DOHH2 (cell line): ENCODE measurements around the gene MYH13.

Experiments
- H3F3A ChIP-seq: fragments of 200-600 bp; sonication (generic), shearing (Covaris generic); 2 replicates; pipeline ENCODE4 v1.6.0; 2016; ENCODE audit warnings: antibody characterized with exemption, mild to moderate bottlenecking; ENCODE audit not compliant: control insufficient read depth, insufficient read depth
- H3K27ac ChIP-seq: fragments of 200-600 bp; sonication (generic); 2 replicates; pipeline ENCODE4 v1.5.1; 2014; ENCODE audit warnings: low read depth, mild to moderate bottlenecking, low read length, moderate library complexity
- H3K27me3 ChIP-seq: fragments of 200-600 bp; sonication (generic); 2 replicates; pipeline ENCODE4 v1.6.1; 2014; ENCODE audit warnings: mild to moderate bottlenecking, low read length, mixed read lengths; ENCODE audit not compliant: control insufficient read depth
- H3K36me3 ChIP-seq: fragments of 200-600 bp; sonication (generic); 2 replicates; pipeline ENCODE4 v1.6.1; 2014; ENCODE audit warnings: mild to moderate bottlenecking, low read length, moderate library complexity, mixed read lengths; ENCODE audit not compliant: control insufficient read depth
- H3K4me1 ChIP-seq: fragments of 200-600 bp; sonication (generic); 2 replicates; pipeline ENCODE4 v1.6.1; 2014; ENCODE audit warnings: mild to moderate bottlenecking, low read length, mixed read lengths; ENCODE audit not compliant: control insufficient read depth
- H3K4me2 ChIP-seq: fragments of 200-600 bp; sonication (generic); 2 replicates; pipeline ENCODE4 v1.6.0; 2014; ENCODE audit warnings: mild to moderate bottlenecking, low read length, moderate library complexity
- H3K4me3 ChIP-seq: fragments of 200-600 bp; sonication (generic); 2 replicates; pipeline ENCODE4 v1.5.1; 2014; ENCODE audit warnings: mild to moderate bottlenecking, low read length, mixed read lengths
- H3K79me2 ChIP-seq: fragments of 200-600 bp; sonication (generic); 2 replicates; pipeline ENCODE4 v1.6.1; 2014; ENCODE audit warnings: mild to moderate bottlenecking, low read length, mixed read lengths; ENCODE audit not compliant: control insufficient read depth
- H3K9me2 ChIP-seq: fragments of 200-600 bp; sonication (generic); replicated peaks from 2 replicates; pipeline ENCODE4 v1.6.1; 2014; ENCODE audit warnings: mild to moderate bottlenecking, low read length, mixed read lengths; ENCODE audit not compliant: control insufficient read depth
- H3K9me3 ChIP-seq: fragments of 200-600 bp; sonication (generic); 2 replicates; pipeline ENCODE4 v1.6.1; 2014; ENCODE audit warnings: antibody characterized with exemption, low read length, mixed read lengths; ENCODE audit not compliant: control insufficient read depth, insufficient read depth
- H4K20me1 ChIP-seq: fragments of 200-600 bp; sonication (generic); 2 replicates; pipeline ENCODE4 v1.6.0; 2014; ENCODE audit warnings: low read depth, mild to moderate bottlenecking, antibody characterized with exemption, low read length, moderate library complexity; ENCODE audit not compliant: control insufficient read depth, insufficient read depth
- CTCF ChIP-seq: fragments of 200-600 bp; sonication (generic); IDR thresholded peaks from one replicate; pipeline ENCODE4 v1.5.1; 2014; ENCODE audit warnings: antibody characterized with exemption, mild to moderate bottlenecking, low read depth, low read length; ENCODE audit not compliant: poor library complexity, severe bottlenecking
- EZH2phosphoT487 ChIP-seq: fragments of 200-600 bp; sonication (generic); IDR thresholded peaks from 2 replicates; pipeline ENCODE4 v1.6.1; 2017; ENCODE audit warnings: borderline replicate concordance, mild to moderate bottlenecking, antibody characterized with exemption, low read length, moderate library complexity, mixed read lengths

Gene MYH13

GRCh38 chr17:10280068-10280467, 92.7 kb downstream of the MYH13 start:
- H3K27me3 ChIP-seq = no peaks in the 10 kb centered on the region
- H3K27ac ChIP-seq = no peak overlapping the region
- H3F3A ChIP-seq = no peaks in the 10 kb centered on the region
- no peaks in the 10 kb centered on the region for H4K20me1 ChIP-seq
- no peaks in the 10 kb centered on the region for H3K4me1 ChIP-seq
- no peaks in the 10 kb centered on the region for H3K79me2 ChIP-seq
- TF ChIP-seq CTCF = no peak
- no peak for TF ChIP-seq EZH2phosphoT487
- H3K9me3 ChIP-seq = no peaks in the 10 kb centered on the region
- H3K9me2 ChIP-seq = no peaks in the 10 kb centered on the region
- H3K36me3 ChIP-seq = no peaks in the 10 kb centered on the region
- H3K4me2 ChIP-seq = no peak overlapping the region
- no peak overlapping the region for H3K4me3 ChIP-seq

- no peak overlapping the region for H3K4me3 ChIP-seq
- H3K9me2 ChIP-seq = no peaks in the 10 kb centered on the region
- TF ChIP-seq EZH2phosphoT487 = no peak
- no peak for TF ChIP-seq CTCF
- no peaks in the 10 kb centered on the region for H3K36me3 ChIP-seq
- H3K4me1 ChIP-seq = no peaks in the 10 kb centered on the region
- H3K9me3 ChIP-seq = no peaks in the 10 kb centered on the region
- H3K27ac ChIP-seq = no peak overlapping the region
- no peaks in the 10 kb centered on the region for H3K27me3 ChIP-seq
- H3K4me2 ChIP-seq = no peak overlapping the region
- H3K79me2 ChIP-seq = no peaks in the 10 kb centered on the region
- no peaks in the 10 kb centered on the region for H3F3A ChIP-seq
- H4K20me1 ChIP-seq = no peaks in the 10 kb centered on the region
These were observed 94.6 kb downstream of the MYH13 start for GRCh38 chr17:10278218-10278617.

DNA sequence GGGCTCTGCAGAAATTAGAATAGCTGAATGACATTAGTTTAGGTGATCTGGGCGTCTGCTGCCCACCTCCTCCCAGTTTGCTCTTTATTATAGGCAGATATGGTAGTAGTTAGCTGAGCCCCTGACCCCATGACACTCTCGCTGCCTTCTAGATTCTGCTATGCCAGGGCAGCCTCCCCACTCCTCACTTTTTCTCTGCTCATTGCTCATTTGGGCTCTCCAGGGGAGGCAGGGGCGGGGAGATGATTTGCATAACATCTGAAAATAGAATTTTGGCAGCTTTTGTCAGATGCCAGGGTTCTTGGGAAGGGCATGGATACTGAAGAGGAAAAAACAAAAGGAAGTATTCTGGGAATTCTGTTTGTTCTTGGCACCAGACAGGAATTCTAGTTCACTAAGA, 96.4 kb downstream of the MYH13 start:
- TF ChIP-seq CTCF = no peak
- TF ChIP-seq EZH2phosphoT487 = no peak
- Histone ChIP-seq H3K4me3 (no peak overlapping the region), H3K79me2 (no peaks in the 10 kb centered on the region), H3K27ac (no peak overlapping the region), H3K9me2 (no peaks in the 10 kb centered on the region), H3K36me3 (no peaks in the 10 kb centered on the region), H4K20me1 (no peaks in the 10 kb centered on the region), H3K9me3 (no peaks in the 10 kb centered on the region), H3K27me3 (no peaks in the 10 kb centered on the region), H3K4me1 (no peaks in the 10 kb centered on the region), H3F3A (no peaks in the 10 kb centered on the region), H3K4me2 (no peak overlapping the region)

DNA sequence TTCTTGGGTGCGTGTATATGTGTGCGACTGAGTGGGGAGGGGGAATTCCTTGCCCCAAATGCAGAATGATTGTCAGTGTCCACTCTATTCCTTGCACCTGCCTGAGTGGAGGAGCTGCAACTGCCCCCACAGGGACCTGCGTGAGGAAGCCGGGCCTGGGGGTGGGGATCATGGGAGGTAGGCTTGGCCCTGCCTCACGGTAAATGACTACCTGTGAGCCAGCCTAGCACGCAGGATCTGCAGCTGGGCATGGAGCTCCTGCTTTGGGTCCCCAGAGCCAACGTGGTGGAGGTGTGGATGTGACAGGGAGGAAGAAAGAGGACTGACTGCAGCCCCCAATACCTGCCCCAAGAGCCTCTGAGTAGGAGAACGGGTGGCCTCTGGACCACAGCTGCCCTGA, 97.4 kb downstream of the MYH13 start:
- Histone ChIP-seq H3K27me3 (no peaks in the 10 kb centered on the region), H3K9me2 (no peaks in the 10 kb centered on the region), H3K4me2 (no peak overlapping the region), H4K20me1 (no peaks in the 10 kb centered on the region), H3K36me3 (no peaks in the 10 kb centered on the region), H3F3A (no peaks in the 10 kb centered on the region), H3K4me3 (no peak overlapping the region), H3K4me1 (no peaks in the 10 kb centered on the region), H3K9me3 (no peaks in the 10 kb centered on the region), H3K27ac (no peak overlapping the region), H3K79me2 (no peaks in the 10 kb centered on the region)
- TF ChIP-seq EZH2phosphoT487 (no peak), CTCF (no peak)
